ENCODE data around the gene SDK2.

DNA sequence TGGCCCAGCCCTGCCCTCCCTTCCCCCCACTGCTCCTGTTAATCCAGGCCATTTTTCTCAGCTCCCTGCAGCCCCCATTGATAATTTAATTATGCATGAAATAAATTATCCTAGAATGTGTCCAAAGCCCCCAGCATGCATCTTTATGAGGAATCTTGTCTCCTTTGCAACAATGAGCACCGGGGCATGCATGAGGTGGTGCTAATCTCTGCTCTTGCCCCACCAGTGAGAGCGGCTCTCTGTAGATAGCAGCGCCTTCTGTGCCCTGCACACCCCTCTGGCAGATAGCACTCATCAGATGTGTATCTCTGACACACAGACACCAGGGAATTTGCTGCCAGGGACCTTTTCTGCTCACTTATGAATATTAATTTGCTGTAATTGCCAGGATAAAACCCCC is 192.2 kb downstream of the SDK2 start:
- no peak for TF ChIP-seq GATA3 (IDR thresholded peaks at IDR 0.05; ENCODE audit: low read depth, low read length)
- TF ChIP-seq GATA2 (IDR thresholded peaks at IDR 0.05; ENCODE audit: low read depth, low read length): peak; percentile 97

Measured in SH-SY5Y (cell line).